ENCODE measurements around the gene CFAP20. TPM values are rescaled to one million over a fixed set of nuclear protein-coding genes. Genes with fewer than 3 reads are reported as not detected.

Gene CFAP20
- total RNA-seq, 4 donors from 2014 or later: 13.8 to 27.5 (median 24.1) TPM

DNA sequence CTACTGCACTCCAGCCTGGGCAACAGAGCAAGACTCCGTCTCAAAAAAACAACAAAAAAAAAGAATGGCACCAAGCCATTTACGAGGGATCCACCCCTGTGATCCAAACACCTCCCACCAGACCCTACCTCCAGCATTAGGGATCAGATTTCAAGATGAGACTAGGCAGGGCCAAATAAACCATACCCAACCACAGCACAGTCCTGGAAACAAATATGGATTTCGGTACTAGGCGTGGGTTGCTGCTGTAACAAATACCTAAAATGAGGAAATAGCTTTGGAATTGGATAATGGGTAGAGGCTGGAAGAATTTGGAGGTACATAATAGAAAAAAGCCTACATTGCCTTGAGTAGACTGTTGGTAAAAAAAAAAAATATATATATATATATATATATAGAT, 54.5 kb downstream of the CFAP20 start:
- TF ChIP-seq, protein P1, sequence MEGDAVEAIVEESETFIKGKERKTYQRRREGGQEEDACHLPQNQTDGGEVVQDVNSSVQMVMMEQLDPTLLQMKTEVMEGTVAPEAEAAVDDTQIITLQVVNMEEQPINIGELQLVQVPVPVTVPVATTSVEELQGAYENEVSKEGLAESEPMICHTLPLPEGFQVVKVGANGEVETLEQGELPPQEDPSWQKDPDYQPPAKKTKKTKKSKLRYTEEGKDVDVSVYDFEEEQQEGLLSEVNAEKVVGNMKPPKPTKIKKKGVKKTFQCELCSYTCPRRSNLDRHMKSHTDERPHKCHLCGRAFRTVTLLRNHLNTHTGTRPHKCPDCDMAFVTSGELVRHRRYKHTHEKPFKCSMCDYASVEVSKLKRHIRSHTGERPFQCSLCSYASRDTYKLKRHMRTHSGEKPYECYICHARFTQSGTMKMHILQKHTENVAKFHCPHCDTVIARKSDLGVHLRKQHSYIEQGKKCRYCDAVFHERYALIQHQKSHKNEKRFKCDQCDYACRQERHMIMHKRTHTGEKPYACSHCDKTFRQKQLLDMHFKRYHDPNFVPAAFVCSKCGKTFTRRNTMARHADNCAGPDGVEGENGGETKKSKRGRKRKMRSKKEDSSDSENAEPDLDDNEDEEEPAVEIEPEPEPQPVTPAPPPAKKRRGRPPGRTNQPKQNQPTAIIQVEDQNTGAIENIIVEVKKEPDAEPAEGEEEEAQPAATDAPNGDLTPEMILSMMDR (IDR thresholded peaks at IDR 0.05; ENCODE audit: low read depth): no peak

DNA sequence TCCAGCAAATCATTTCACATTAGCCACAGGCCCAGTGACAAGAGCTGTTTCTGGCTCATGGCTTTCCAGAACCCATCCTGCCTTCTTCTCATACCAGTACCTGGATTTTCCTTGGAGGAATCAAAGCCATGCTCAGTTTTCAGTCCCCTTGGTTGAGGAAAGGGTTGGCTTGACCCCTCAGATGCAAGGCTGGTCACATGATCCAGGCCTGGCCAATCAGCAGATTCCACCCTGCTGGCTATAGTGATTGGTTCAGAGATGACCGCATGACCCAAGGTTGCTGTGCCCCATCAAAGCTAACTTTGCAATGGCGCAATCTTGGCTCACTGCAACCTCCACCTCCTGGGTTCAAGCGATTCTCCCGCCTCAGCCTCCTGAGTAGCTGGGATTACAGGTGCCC, 58.6 kb downstream of the CFAP20 start:
- TF ChIP-seq, protein P1 (IDR thresholded peaks at IDR 0.05; ENCODE audit: low read depth): no peak

Small RNA genes within 50 kb of the gene (small RNA-seq; reads per million reads assigned to genes)
- gene RF00019: 0.49 reads per million

Other genes with a start within 250 kb of the CFAP20 start
- not detected for gene CNGB1, start 158.3 kb downstream of the CFAP20 start, total RNA-seq
- 10 to 100 TPM in 1 of 4 donors, 1 to 10 TPM in 3; 4.1 to 12.2 (median 5.1) TPM for gene ZNF319, start 128.7 kb downstream of the CFAP20 start, total RNA-seq
- 10 to 100 TPM; 20.7 to 43.5 (median 26.8) TPM for gene USB1, start 128.0 kb downstream of the CFAP20 start, total RNA-seq
- 10 to 100 TPM in 1 of 4 donors, 1 to 10 TPM in 3; 2.0 to 26.6 (median 3.4) TPM for gene MMP15, start 103.6 kb downstream of the CFAP20 start, total RNA-seq
- gene CSNK2A2, start 68.7 kb upstream of the CFAP20 start, total RNA-seq: 10 to 100 TPM; 49.3 to 62.2 (median 55.0) TPM
- gene PRSS54, start 165.6 kb upstream of the CFAP20 start, total RNA-seq: not detected